Measurements from ENCODE around the gene CCDC40. TPM values are rescaled to one million over a fixed set of nuclear protein-coding genes. Genes with fewer than 3 reads are reported as not detected.
A peak's percentile ranks its signal among the peaks of the same experiment; 100 is the strongest.

CCDC40 gene
- total and polyA plus RNA-seq, 2 of the 13 experiments (the other 11 are each of a cell fraction or from before 2014, with no cell fraction given), result 4.1 to 5.5 TPM

GRCh38 chr17:80023481-80024205, 12.8 kb upstream of the CCDC40 start (continued):
- TF ChIP-seq ZFP1 (CRISPR knock-in tag; IDR thresholded peaks at IDR 0.05) (peak; percentile 73; the same call in 1 of the 2 replicates), HNRNPLL (IDR thresholded peaks at IDR 0.05; ENCODE audit: low read depth, low read length, poor library complexity, severe bottlenecking) (peak; percentile 70), ZNF121 (CRISPR knock-in tag; IDR thresholded peaks at IDR 0.05) (peak; percentile 64), SKI (IDR thresholded peaks at IDR 0.05; ENCODE audit: partially characterized antibody) (no peak), ZFY (CRISPR knock-in tag; IDR thresholded peaks at IDR 0.05) (peak; percentile 82), KDM4B (CRISPR knock-in tag; IDR thresholded peaks at IDR 0.05) (no peak), POLR2AphosphoS5 (IDR thresholded peaks at IDR 0.05; ENCODE audit: low read depth, low read length) (peak; percentile 56; the same call in 1 of the 2 replicates), KDM2A (CRISPR knock-in tag; IDR thresholded peaks at IDR 0.05; ENCODE audit: borderline replicate concordance, low read depth) (peak; percentile 86), ZNF30 (CRISPR knock-in tag; IDR thresholded peaks at IDR 0.05) (no peak), ZNF660 (CRISPR knock-in tag; IDR thresholded peaks at IDR 0.05; ENCODE audit: borderline replicate concordance, low read depth) (0 out of 2 replicates have a peak, but pooled peaks have one; percentile 81), DNMT3B (CRISPR knock-in tag; conservative IDR thresholded peaks at IDR 0.05) (peak; percentile 67; the same call in 1 of the 2 replicates), ZNF460 (CRISPR knock-in tag; IDR thresholded peaks at IDR 0.05; ENCODE audit: borderline replicate concordance) (no peak; the same call in 1 of the 2 replicates), SAP130 (CRISPR knock-in tag; IDR thresholded peaks at IDR 0.05; ENCODE audit: low read depth) (peak; percentile 82), U2AF1 (optimal IDR thresholded peaks at IDR 0.05; ENCODE audit: low read depth, low read length) (peak; percentile 69), ZNF180 (CRISPR knock-in tag; IDR thresholded peaks at IDR 0.05; ENCODE audit: borderline replicate concordance, low read depth) (no peak), HOMEZ (CRISPR knock-in tag; IDR thresholded peaks at IDR 0.05; ENCODE audit: low read depth) (no peak), PTBP1 (IDR thresholded peaks at IDR 0.05; ENCODE audit: low read depth, low read length, poor library complexity, severe bottlenecking) (peak; percentile 56), ZNF20 (CRISPR knock-in tag; IDR thresholded peaks at IDR 0.05) (peak; percentile 60; the same call in 1 of the 2 replicates), MYNN (CRISPR knock-in tag; IDR thresholded peaks at IDR 0.05; ENCODE audit: low read depth) (0 out of 2 replicates have a peak, but pooled peaks have one; percentile 53), HES4 (CRISPR knock-in tag; IDR thresholded peaks at IDR 0.05; ENCODE audit: borderline replicate concordance) (peak; percentile 54; the same call in 1 of the 2 replicates), DZIP1 (CRISPR knock-in tag; IDR thresholded peaks at IDR 0.05) (peak; percentile 81; the same call in 1 of the 2 replicates), ATF5 (CRISPR knock-in tag; IDR thresholded peaks at IDR 0.05; ENCODE audit: low read depth) (0 out of 2 replicates have a peak, but pooled peaks have one; percentile 29), SPEN (CRISPR knock-in tag; IDR thresholded peaks at IDR 0.05; ENCODE audit: low read depth) (peak; percentile 87), SOX13 (IDR thresholded peaks at IDR 0.05) (no peak), SOX13 (CRISPR knock-in tag; conservative IDR thresholded peaks at IDR 0.05 in 1 of 2, IDR thresholded peaks at IDR 0.05 in 1 of 2) (peak in 1 of 2 experiments; percentile 43; a peak in 2 of 4 replicates)
